Ovary (tissue), 3 donors: Measurements from ENCODE around the gene ANKS1B.

Experiments
- CTCF ChIP-seq, 3 donors: fragments of 450-650 bp in 2 of 3; fragments of 200-600 bp in 1 of 3; IDR thresholded peaks; one replicate each; pipeline versions ENCODE4 v1.5.1 to v1.8.0; 2016 to 2022; ENCODE audit warnings: antibody characterized with exemption in 3 of 3, mild to moderate bottlenecking in 1 of 3
- EP300 ChIP-seq: sonication (generic); formaldehyde crosslinking; IDR thresholded peaks from one replicate; pipeline ENCODE4 v1.6.1; 2017; ENCODE audit warnings: antibody characterized with exemption
- POLR2A ChIP-seq: fragments of 450-650 bp; IDR thresholded peaks from one replicate; pipeline ENCODE4 v1.6.1; 2017; ENCODE audit warnings: antibody characterized with exemption, mild to moderate bottlenecking, moderate library complexity
- donor health status: DM: no; HTN: no; CAD: no.

GRCh38 chr12:99435095-99435791, 549.5 kb downstream of the ANKS1B start:
- TF ChIP-seq CTCF (IDR thresholded peaks at IDR 0.05) (no peak), POLR2A (no peak), EP300 (no peak)
